HG02870 (cell line): Measurements from ENCODE around the gene FAM149B1.
"Not testable (repeated sequence)": the region's sequence is repeated elsewhere in the genome, so short reads cannot be mapped to it uniquely, and the experiment has no call there.

Experiments
- ATAC-seq: cut with Tn5 transposase; IDR thresholded peaks from one replicate; pipeline ENCODE4 v1.9.1; 2021; ENCODE audit warnings: mild to moderate bottlenecking, moderate library complexity; ENCODE audit not compliant: unreplicated experiment

Gene FAM149B1

GRCh38 chr10:73167783-73168464, at the start of gene FAM149B1, which contains the start of gene ECD:
FAM149B1 (plus strand) TSS chr10:73168119; CDS start chr10:73168340, 221 bp downstream.
ECD (minus strand) TSS chr10:73168008; CDS start chr10:73163937, 4,071 bp downstream.
- ATAC-seq = peak; percentile 93

GRCh38 chr10:73119457-73119856, 48.5 kb upstream of the FAM149B1 start:
- ATAC-seq = no peak

- ATAC-seq = no peak
Observed at GRCh38 chr10:73119952-73120351, 48.0 kb upstream of the FAM149B1 start.

- ATAC-seq = no peak
Observed at GRCh38 chr10:73126343-73126742, 41.6 kb upstream of the FAM149B1 start.

GRCh38 chr10:73131301-73131700, 36.6 kb upstream of the FAM149B1 start:
- no peak for ATAC-seq

- no peak for ATAC-seq
Observed at GRCh38 chr10:73131913-73132686, 35.8 kb upstream of the FAM149B1 start.

- ATAC-seq = no peak
Observed at GRCh38 chr10:73134727-73135126, 33.2 kb upstream of the FAM149B1 start.

GRCh38 chr10:73136627-73137026, 31.3 kb upstream of the FAM149B1 start:
- no peak for ATAC-seq

- ATAC-seq = no peak
Observed at GRCh38 chr10:73139251-73139650, 28.7 kb upstream of the FAM149B1 start.

GRCh38 chr10:73141603-73142002, 26.3 kb upstream of the FAM149B1 start:
- no peak for ATAC-seq

GRCh38 chr10:73150633-73151413, 17.1 kb upstream of the FAM149B1 start:
- ATAC-seq = not testable (repeated sequence)

- no peak for ATAC-seq
Observed at GRCh38 chr10:73152009-73152408, 15.9 kb upstream of the FAM149B1 start.

- ATAC-seq = no peak
Observed at GRCh38 chr10:73156054-73156453, 11.9 kb upstream of the FAM149B1 start.

GRCh38 chr10:73159038-73159648, 8.8 kb upstream of the FAM149B1 start:
- ATAC-seq = no peak

GRCh38 chr10:73161079-73161478, 6.8 kb upstream of the FAM149B1 start:
- ATAC-seq = no peak

GRCh38 chr10:73161662-73162061, 6.3 kb upstream of the FAM149B1 start:
- ATAC-seq = no peak

GRCh38 chr10:73163096-73163495, 4.8 kb upstream of the FAM149B1 start:
- no peak for ATAC-seq

GRCh38 chr10:73166972-73167371, 947 bp upstream of the FAM149B1 start:
- no peak for ATAC-seq

- no peak for ATAC-seq
Observed at GRCh38 chr10:73167458-73167782, 499 bp upstream of the FAM149B1 start.

GRCh38 chr10:73168465-73168803, 515 bp downstream of the FAM149B1 start:
- peak; percentile 2 for ATAC-seq

- ATAC-seq = no peak
Observed at GRCh38 chr10:73169320-73169719, 1.4 kb downstream of the FAM149B1 start.
